Left kidney (tissue), 2 donors: ENCODE data around the gene GAMT. TPM values are rescaled to one million over a fixed set of nuclear protein-coding genes. Genes with fewer than 3 reads are reported as not detected.

Source experiments
- DNase-seq: peaks from one replicate; pipeline ENCODE4 v3.0.0-alpha.2; 2013
- polyA plus RNA-seq: library from polyadenylated mRNA; unstranded; fragments of 120-200 nt; gene quantifications from one replicate; pipeline ENCODE4 v1.2.1, GENCODE V29; 2013; ENCODE audit not compliant: insufficient read length

Gene GAMT
- polyA plus RNA-seq, 1 donor: 25.7 TPM

- DNase-seq: no peak
Observed at GRCh38 chr19:1402411-1403070, 1.2 kb upstream of the GAMT start.

- no peak for DNase-seq
Observed at GRCh38 chr19:1401889-1402217, 511 bp upstream of the GAMT start.

GRCh38 chr19:1400281-1401137 lies 833 bp downstream of the GAMT start:
- no peak for DNase-seq

- DNase-seq: no peak
Observed at GRCh38 chr19:1399745-1400144, 1.6 kb downstream of the GAMT start.

- no peak for DNase-seq
Observed at GRCh38 chr19:1399079-1399478, 2.3 kb downstream of the GAMT start.

- no peak for DNase-seq
Observed at GRCh38 chr19:1397838-1398237, 3.5 kb downstream of the GAMT start.

GRCh38 chr19:1396768-1397679 lies 4.3 kb downstream of the GAMT start:
- DNase-seq: no peak

GRCh38 chr19:1396019-1396767 lies 5.1 kb downstream of the GAMT start:
- no peak for DNase-seq

GRCh38 chr19:1395194-1396018 lies 5.9 kb downstream of the GAMT start:
- DNase-seq: no peak

GRCh38 chr19:1394252-1395193 lies 6.8 kb downstream of the GAMT start:
- no peak for DNase-seq

GRCh38 chr19:1393841-1394240 lies 7.5 kb downstream of the GAMT start:
- no peak for DNase-seq

- no peak for DNase-seq
Observed at GRCh38 chr19:1392939-1393530, 8.3 kb downstream of the GAMT start.

GRCh38 chr19:1392407-1392806 lies 8.9 kb downstream of the GAMT start:
- no peak for DNase-seq

GRCh38 chr19:1390890-1391423 lies 10.4 kb downstream of the GAMT start:
- no peak for DNase-seq

GRCh38 chr19:1389033-1389940 lies 12.1 kb downstream of the GAMT start:
- DNase-seq: no peak

- no peak for DNase-seq
Observed at GRCh38 chr19:1388637-1389026, 12.7 kb downstream of the GAMT start.

GRCh38 chr19:1387684-1388636 lies 13.4 kb downstream of the GAMT start:
- DNase-seq: no peak
